ENCODE measurements around the gene PRKN. TPM values are rescaled to one million over a fixed set of nuclear protein-coding genes. Genes with fewer than 3 reads are reported as not detected.

The PRKN gene
- total RNA-seq, 1 donor from 2014 or later, result not detected

GRCh38 chr6:161413355-161413771 lies 1314.2 kb downstream of the PRKN start:
- Mint-ChIP-seq H3K36me3 (ENCODE audit: low read depth) (no peaks in the 10 kb centered on the region), H3K4me1 (ENCODE audit: low read depth) (no peaks in the 10 kb centered on the region), H3K27ac (no peak overlapping the region)

DNA sequence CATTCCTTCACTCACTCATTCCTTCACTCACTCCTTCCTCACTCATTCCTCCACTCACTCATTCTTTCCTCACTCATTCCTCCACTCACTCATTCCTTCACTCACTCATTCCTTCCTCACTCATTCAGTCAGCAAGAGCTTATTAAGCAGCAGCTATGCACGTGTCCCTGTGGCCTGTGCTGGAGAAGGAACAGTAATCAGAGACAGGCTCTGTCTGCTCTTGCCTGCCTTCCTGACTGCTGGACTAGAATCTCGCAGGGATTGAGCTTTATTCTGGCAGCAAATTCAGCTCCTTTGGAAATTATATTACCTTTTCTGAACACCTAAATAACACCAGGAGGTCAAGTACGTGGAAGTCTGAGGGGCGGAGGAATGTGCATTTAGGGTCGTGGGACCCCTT lies 1314.8 kb downstream of the PRKN start:
- H3K4me1 Mint-ChIP-seq (ENCODE audit: low read depth), result no peaks in the 10 kb centered on the region
- no peak overlapping the region for H3K4me3 Mint-ChIP-seq
- no peak overlapping the region for H3K27ac Mint-ChIP-seq
- H3K9me3 Mint-ChIP-seq, result no peaks in the 10 kb centered on the region
- H3K36me3 Mint-ChIP-seq (ENCODE audit: low read depth), result no peaks in the 10 kb centered on the region
- no peak for DNase-seq (ENCODE audit: low spot score)
- H3K27me3 Mint-ChIP-seq (ENCODE audit: insufficient read depth), result peaks cover 3% of the 10 kb centered on the region
- intact Hi-C loops (cut with micrococcal nuclease), result no loop called here

More at GRCh38 chr6:161413355-161413771, 1314.2 kb downstream of the PRKN start:
- H3K27me3 Mint-ChIP-seq (ENCODE audit: insufficient read depth), result peaks cover 2% of the 10 kb centered on the region
- no peak overlapping the region for H3K4me3 Mint-ChIP-seq
- no peak for DNase-seq (ENCODE audit: low spot score)
- no peaks in the 10 kb centered on the region for H3K9me3 Mint-ChIP-seq
- intact Hi-C loops (cut with micrococcal nuclease), result no loop called here

GRCh38 chr6:161411265-161411944 lies 1316.2 kb downstream of the PRKN start:
- no peaks in the 10 kb centered on the region for H3K36me3 Mint-ChIP-seq (ENCODE audit: low read depth)
- H3K27me3 Mint-ChIP-seq (ENCODE audit: insufficient read depth), result peaks cover 3% of the 10 kb centered on the region
- DNase-seq (ENCODE audit: low spot score), result no peak
- no peaks in the 10 kb centered on the region for H3K9me3 Mint-ChIP-seq
- H3K4me1 Mint-ChIP-seq (ENCODE audit: low read depth), result no peaks in the 10 kb centered on the region
- H3K27ac Mint-ChIP-seq, result no peak overlapping the region
- H3K4me3 Mint-ChIP-seq, result no peak overlapping the region
- intact Hi-C loops (cut with micrococcal nuclease), result no loop called here

DNA sequence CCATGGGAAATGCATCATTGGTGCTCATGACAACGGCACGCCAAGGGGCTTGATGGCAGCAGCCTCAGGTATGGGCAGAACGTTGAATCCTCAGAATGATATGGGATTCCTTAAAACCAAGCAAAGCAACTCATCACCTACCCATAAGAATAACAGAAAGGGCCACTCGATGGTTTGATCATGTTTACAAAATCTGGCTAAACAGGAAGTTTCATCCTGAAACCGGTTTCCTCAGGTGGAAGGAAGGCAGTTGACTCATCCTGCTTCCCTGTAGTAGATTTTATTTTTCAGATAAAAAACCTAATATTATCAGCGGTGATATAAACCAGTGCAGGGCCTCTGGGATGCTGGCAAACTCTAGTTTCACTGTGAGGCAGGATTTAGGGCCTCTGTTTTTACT lies 1316.8 kb downstream of the PRKN start:
- intact Hi-C loops (cut with micrococcal nuclease), result no loop called here
- H3K9me3 Mint-ChIP-seq, result no peaks in the 10 kb centered on the region
- no peak overlapping the region for H3K4me3 Mint-ChIP-seq
- H3K4me1 Mint-ChIP-seq (ENCODE audit: low read depth), result no peaks in the 10 kb centered on the region
- H3K36me3 Mint-ChIP-seq (ENCODE audit: low read depth), result no peaks in the 10 kb centered on the region
- peaks cover 3% of the 10 kb centered on the region for H3K27me3 Mint-ChIP-seq (ENCODE audit: insufficient read depth)
- DNase-seq (ENCODE audit: low spot score), result no peak
- H3K27ac Mint-ChIP-seq, result no peak overlapping the region

DNA sequence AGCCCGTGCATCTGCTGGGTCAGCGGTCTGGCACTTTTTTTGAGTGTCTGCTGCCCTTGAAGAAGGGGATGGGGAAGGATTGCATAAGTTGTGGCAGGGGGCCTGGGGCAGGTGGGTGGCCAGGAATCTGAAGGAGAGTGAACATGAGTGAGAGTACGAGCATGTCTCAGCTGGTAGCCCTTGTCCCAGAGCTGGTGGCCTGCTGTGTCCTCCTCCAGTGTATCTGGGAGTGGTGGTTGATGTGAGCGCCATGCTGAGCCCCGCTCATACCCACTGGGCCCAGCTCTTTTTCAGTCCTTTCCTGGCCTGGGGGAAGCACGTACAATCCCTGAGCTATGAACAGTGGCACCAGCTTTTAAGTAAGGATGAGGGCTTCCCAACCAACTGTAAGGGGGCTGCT lies 1317.5 kb downstream of the PRKN start:
- H3K27ac Mint-ChIP-seq, result no peak overlapping the region
- no peaks in the 10 kb centered on the region for H3K9me3 Mint-ChIP-seq
- no peak for DNase-seq (ENCODE audit: low spot score)
- H3K4me1 Mint-ChIP-seq (ENCODE audit: low read depth), result no peaks in the 10 kb centered on the region
- H3K4me3 Mint-ChIP-seq, result no peak overlapping the region
- H3K27me3 Mint-ChIP-seq (ENCODE audit: insufficient read depth), result peaks cover 2% of the 10 kb centered on the region
- intact Hi-C loops (cut with micrococcal nuclease), result no loop called here
- H3K36me3 Mint-ChIP-seq (ENCODE audit: low read depth), result no peaks in the 10 kb centered on the region

DNA sequence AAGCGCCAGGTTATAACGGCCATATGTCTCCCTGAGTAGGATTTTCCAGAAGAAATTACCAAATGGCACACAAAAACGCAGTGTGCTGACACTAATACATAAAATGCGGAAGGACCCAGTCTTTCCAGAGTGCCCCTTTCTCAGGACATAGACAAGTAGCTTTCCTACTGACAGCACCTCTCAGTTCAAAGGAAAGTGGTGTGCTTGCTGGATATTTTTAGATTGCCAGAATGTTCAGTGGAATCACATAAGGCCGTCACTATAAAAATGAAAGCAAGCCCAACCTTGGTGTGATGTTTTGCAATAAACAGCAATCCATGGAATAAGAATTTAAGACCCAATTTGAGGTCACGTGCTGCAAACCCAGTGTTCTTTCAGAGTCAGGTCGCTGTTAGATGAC lies 1318.2 kb downstream of the PRKN start:
- H3K36me3 Mint-ChIP-seq (ENCODE audit: low read depth), result no peaks in the 10 kb centered on the region
- H3K9me3 Mint-ChIP-seq, result no peaks in the 10 kb centered on the region
- no peak overlapping the region for H3K4me3 Mint-ChIP-seq
- no peak overlapping the region for H3K27ac Mint-ChIP-seq
- no peaks in the 10 kb centered on the region for H3K4me1 Mint-ChIP-seq (ENCODE audit: low read depth)
- intact Hi-C loops (cut with micrococcal nuclease), result no loop called here
- peaks cover 2% of the 10 kb centered on the region for H3K27me3 Mint-ChIP-seq (ENCODE audit: insufficient read depth)
- DNase-seq (ENCODE audit: low spot score), result no peak

- Mint-ChIP-seq H3K27ac (no peak overlapping the region), H3K4me3 (no peak overlapping the region), H3K9me3 (no peaks in the 10 kb centered on the region), H3K4me1 (ENCODE audit: low read depth) (no peaks in the 10 kb centered on the region), H3K27me3 (ENCODE audit: insufficient read depth) (peaks cover 2% of the 10 kb centered on the region), H3K36me3 (ENCODE audit: low read depth) (no peaks in the 10 kb centered on the region)
- DNase-seq (ENCODE audit: low spot score), result no peak
- intact Hi-C loops (cut with micrococcal nuclease), result no loop called here
Measured at GRCh38 chr6:161408041-161408440, 1319.5 kb downstream of the PRKN start.

- H3K27me3 Mint-ChIP-seq (ENCODE audit: insufficient read depth), result peaks cover 2% of the 10 kb centered on the region
- no peaks in the 10 kb centered on the region for H3K9me3 Mint-ChIP-seq
- H3K27ac Mint-ChIP-seq, result no peak overlapping the region
Measured at GRCh38 chr6:161407581-161407980, 1320.0 kb downstream of the PRKN start.

DNA sequence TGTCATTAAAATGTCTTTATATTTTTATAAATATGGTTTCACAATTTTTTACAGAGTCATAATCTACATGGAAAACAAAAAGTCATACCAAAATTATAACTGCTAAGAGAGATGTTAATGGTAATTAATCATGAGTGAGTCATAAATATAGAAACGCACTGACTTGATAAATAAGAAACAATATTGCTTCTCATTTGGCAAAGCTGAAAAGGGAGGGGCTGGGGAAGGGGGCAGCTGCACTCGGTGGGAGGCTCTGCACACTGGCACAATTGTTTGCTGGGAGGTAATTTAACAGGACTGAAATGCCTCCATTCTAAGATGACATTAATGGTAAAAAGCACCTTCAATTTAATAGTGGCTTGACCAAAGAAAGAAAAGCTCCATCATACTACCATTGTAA lies 1320.5 kb downstream of the PRKN start:
- no peaks in the 10 kb centered on the region for H3K36me3 Mint-ChIP-seq (ENCODE audit: low read depth)
- H3K27ac Mint-ChIP-seq, result no peak overlapping the region
- H3K9me3 Mint-ChIP-seq, result no peaks in the 10 kb centered on the region
- intact Hi-C loops (cut with micrococcal nuclease), result no loop called here
- no peak for DNase-seq (ENCODE audit: low spot score)
- no peak overlapping the region for H3K4me3 Mint-ChIP-seq
- peaks cover 2% of the 10 kb centered on the region for H3K27me3 Mint-ChIP-seq (ENCODE audit: insufficient read depth)
- H3K4me1 Mint-ChIP-seq (ENCODE audit: low read depth), result no peaks in the 10 kb centered on the region

More at GRCh38 chr6:161407581-161407980, 1320.0 kb downstream of the PRKN start:
- intact Hi-C loops (cut with micrococcal nuclease), result no loop called here
- H3K36me3 Mint-ChIP-seq (ENCODE audit: low read depth), result no peaks in the 10 kb centered on the region
- H3K4me3 Mint-ChIP-seq, result no peak overlapping the region
- DNase-seq (ENCODE audit: low spot score), result no peak
- no peaks in the 10 kb centered on the region for H3K4me1 Mint-ChIP-seq (ENCODE audit: low read depth)

DNA sequence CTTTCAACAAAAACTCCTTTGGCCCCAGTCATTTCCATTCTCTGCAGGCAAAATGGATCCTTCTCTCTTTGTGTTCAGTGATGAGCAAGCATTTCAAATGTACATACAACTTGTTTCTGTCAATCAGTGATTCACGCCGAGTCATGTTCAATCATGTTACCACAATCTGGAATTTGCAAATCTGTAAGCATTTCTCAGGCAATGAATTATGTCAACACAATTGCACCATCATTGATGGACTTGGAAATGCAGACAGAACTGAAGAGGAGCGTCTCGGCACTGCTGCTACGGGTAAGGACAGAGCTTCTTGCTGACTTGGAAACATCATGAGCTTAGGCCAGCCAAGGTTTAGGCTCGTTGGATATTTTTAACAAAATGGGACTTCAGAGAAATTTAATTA lies 1320.9 kb downstream of the PRKN start:
- intact Hi-C loops (cut with micrococcal nuclease), result no loop called here
- no peak for DNase-seq (ENCODE audit: low spot score)
- no peak overlapping the region for H3K4me3 Mint-ChIP-seq
- H3K27ac Mint-ChIP-seq, result no peak overlapping the region
- peaks cover 2% of the 10 kb centered on the region for H3K27me3 Mint-ChIP-seq (ENCODE audit: insufficient read depth)
- no peaks in the 10 kb centered on the region for H3K36me3 Mint-ChIP-seq (ENCODE audit: low read depth)
- H3K4me1 Mint-ChIP-seq (ENCODE audit: low read depth), result no peaks in the 10 kb centered on the region
- H3K9me3 Mint-ChIP-seq, result no peaks in the 10 kb centered on the region

- H3K4me1 Mint-ChIP-seq (ENCODE audit: low read depth), result no peaks in the 10 kb centered on the region
- no peak for DNase-seq (ENCODE audit: low spot score)
- peaks cover 3% of the 10 kb centered on the region for H3K27me3 Mint-ChIP-seq (ENCODE audit: insufficient read depth)
- H3K36me3 Mint-ChIP-seq (ENCODE audit: low read depth), result no peaks in the 10 kb centered on the region
- no peaks in the 10 kb centered on the region for H3K9me3 Mint-ChIP-seq
- intact Hi-C loops (cut with micrococcal nuclease), result no loop called here
- H3K27ac Mint-ChIP-seq, result no peak overlapping the region
- H3K4me3 Mint-ChIP-seq, result no peak overlapping the region
Measured at GRCh38 chr6:161405418-161405817, 1322.1 kb downstream of the PRKN start.

DNA sequence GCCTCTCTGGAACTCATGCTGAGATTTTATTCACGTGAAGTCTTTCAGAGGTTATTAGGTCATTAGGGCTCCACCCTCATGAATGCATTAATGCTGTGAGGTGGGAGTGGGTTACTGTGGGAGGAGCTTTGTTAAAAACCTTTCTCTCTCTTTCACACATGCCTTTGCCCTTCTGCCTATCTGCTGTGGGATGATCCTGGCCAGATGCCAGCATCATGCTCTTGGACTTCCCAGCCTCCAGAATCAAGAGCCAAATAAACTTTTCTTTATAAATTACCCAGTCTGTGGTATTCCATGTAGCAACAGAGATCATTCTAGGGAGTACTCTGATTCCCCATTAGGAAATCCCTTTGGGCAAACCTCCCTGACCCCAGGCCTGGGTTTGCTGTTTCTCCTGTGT lies 1323.8 kb downstream of the PRKN start:
- H3K4me1 Mint-ChIP-seq (ENCODE audit: low read depth), result no peaks in the 10 kb centered on the region
- H3K27ac Mint-ChIP-seq, result no peak overlapping the region
- H3K9me3 Mint-ChIP-seq, result no peaks in the 10 kb centered on the region
- intact Hi-C loops (cut with micrococcal nuclease), result no loop called here
- DNase-seq (ENCODE audit: low spot score), result no peak
- H3K4me3 Mint-ChIP-seq, result no peak overlapping the region
- no peaks in the 10 kb centered on the region for H3K36me3 Mint-ChIP-seq (ENCODE audit: low read depth)
- peaks cover 6% of the 10 kb centered on the region for H3K27me3 Mint-ChIP-seq (ENCODE audit: insufficient read depth)

GRCh38 chr6:161401587-161402309 lies 1325.8 kb downstream of the PRKN start:
- Mint-ChIP-seq H3K4me1 (ENCODE audit: low read depth) (no peaks in the 10 kb centered on the region), H3K9me3 (no peaks in the 10 kb centered on the region), H3K27me3 (ENCODE audit: insufficient read depth) (peaks cover 23% of the 10 kb centered on the region), H3K36me3 (ENCODE audit: low read depth) (no peaks in the 10 kb centered on the region), H3K4me3 (no peak overlapping the region), H3K27ac (no peak overlapping the region)
- DNase-seq (ENCODE audit: low spot score), result no peak
- intact Hi-C loops (cut with micrococcal nuclease), result no loop called here
